DMS 273 (cell line): ENCODE measurements around the gene TMSB10.
"Not testable (repeated sequence)": the region's sequence is repeated elsewhere in the genome, so short reads cannot be mapped to it uniquely, and the experiment has no call there.

Experiments used
- DNase-seq: peaks from one replicate; lab custom pipeline; 2025; ENCODE audit not compliant: unreplicated experiment; lab: John Stamatoyannopoulos, UW

The TMSB10 gene

GRCh38 chr2:84901593-84902120, 3.8 kb upstream of the TMSB10 start:
- no peak for DNase-seq

GRCh38 chr2:84902526-84902925, 2.9 kb upstream of the TMSB10 start:
- no peak for DNase-seq

- no peak for DNase-seq
Measured at GRCh38 chr2:84904151-84904550, 1.3 kb upstream of the TMSB10 start.

GRCh38 chr2:84904717-84905174, 710 bp upstream of the TMSB10 start:
- peak; percentile 73 for DNase-seq

- DNase-seq, result peak; percentile 55
Measured at GRCh38 chr2:84906108-84906899, 848 bp downstream of the TMSB10 start.

- DNase-seq, result peak; percentile 60
Measured at GRCh38 chr2:84906900-84907714, 1.7 kb downstream of the TMSB10 start.

GRCh38 chr2:84908948-84909713, 3.7 kb downstream of the TMSB10 start:
- DNase-seq, result no peak

GRCh38 chr2:84911135-84911678, 5.8 kb downstream of the TMSB10 start:
- DNase-seq, result no peak

GRCh38 chr2:84912984-84913383, 7.5 kb downstream of the TMSB10 start:
- DNase-seq, result no peak

GRCh38 chr2:84914334-84914733, 8.9 kb downstream of the TMSB10 start:
- DNase-seq, result no peak

- DNase-seq, result not testable (repeated sequence)
Measured at GRCh38 chr2:84915675-84916074, 10.2 kb downstream of the TMSB10 start.

GRCh38 chr2:84917821-84918220, 12.4 kb downstream of the TMSB10 start:
- DNase-seq, result not testable (repeated sequence)

- DNase-seq, result no peak
Measured at GRCh38 chr2:84918430-84918829, 13.0 kb downstream of the TMSB10 start.

- peak; percentile 53 for DNase-seq
Measured at GRCh38 chr2:84919885-84920580, 14.6 kb downstream of the TMSB10 start.

- no peak for DNase-seq
Measured at GRCh38 chr2:84923009-84923408, 17.6 kb downstream of the TMSB10 start.

GRCh38 chr2:84924173-84925106, 19.0 kb downstream of the TMSB10 start:
- peak; percentile 35 for DNase-seq

- no peak for DNase-seq
Measured at GRCh38 chr2:84925336-84925723, 19.9 kb downstream of the TMSB10 start.

- DNase-seq, result peak; percentile 96
Measured at GRCh38 chr2:84925724-84926376, 20.4 kb downstream of the TMSB10 start.

GRCh38 chr2:84927275-84927627, 21.8 kb downstream of the TMSB10 start:
- DNase-seq, result no peak
